ENCODE measurements around the gene ARHGEF5.

- no peak for TF ChIP-seq FOS (IDR thresholded peaks at IDR 0.05; ENCODE audit: borderline replicate concordance, extremely low read depth, insufficient read length)
- no peak for TF ChIP-seq RAD21 (IDR thresholded peaks at IDR 0.05; ENCODE audit: insufficient read depth, low read depth, low read length)
- no peak for TF ChIP-seq RAD51 (IDR thresholded peaks at IDR 0.05)
- TF ChIP-seq YY1 (IDR thresholded peaks at IDR 0.05; ENCODE audit: low read depth, low read length) = no peak
- no peak for TF ChIP-seq POLR2A (IDR thresholded peaks at IDR 0.05; ENCODE audit: low read depth, low read length)
- no peak for TF ChIP-seq ESRRA (IDR thresholded peaks at IDR 0.05; ENCODE audit: low read length)
- no peak for TF ChIP-seq TCF7 (IDR thresholded peaks at IDR 0.05; ENCODE audit: borderline replicate concordance)
- no peak for TF ChIP-seq CTCF (IDR thresholded peaks at IDR 0.05 in 2 of 3, conservative IDR thresholded peaks at IDR 0.05 in 1 of 3; ENCODE audit: control insufficient read depth in 2 of 3, extremely low read depth in 1 of 3, insufficient read depth in 1 of 3, low read depth in 3 of 3, low read length in 3 of 3)
- no peak for TF ChIP-seq EP300 (IDR thresholded peaks at IDR 0.05; ENCODE audit: borderline replicate concordance in 1 of 2, control insufficient read depth in 1 of 2, low read depth in 2 of 2, low read length in 2 of 2)
- no peak for TF ChIP-seq E2F4 (IDR thresholded peaks at IDR 0.05; ENCODE audit: low read depth, low read length)
Observed at GRCh38 chr7:144384071-144384470, 28.9 kb downstream of the ARHGEF5 start.

Measured in GM12878 (cell line).